WERI-Rb-1 (cell line): ENCODE results near the gene ARG2.
"Not testable (repeated sequence)": the region's sequence is repeated elsewhere in the genome, so short reads cannot be mapped to it uniquely, and the experiment has no call there.

ENCODE experiments used
- DNase-seq: peaks from one replicate; pipeline ENCODE4 v3.0.0-alpha.2; 2020
- H3K27ac ChIP-seq: fragments of 250-450 bp; sonication (Bioruptor Pico); 2 replicates; pipeline ENCODE4 v1.5.1; 2020; ENCODE audit warnings: mild to moderate bottlenecking, moderate library complexity
- H3K27me3 ChIP-seq: fragments of 250-450 bp; sonication (Bioruptor Pico); 2 replicates; pipeline ENCODE4 v1.5.1; 2021; ENCODE audit warnings: mild to moderate bottlenecking, low read depth, moderate library complexity; ENCODE audit not compliant: insufficient read depth, severe bottlenecking
- H3K36me3 ChIP-seq: fragments of 250-450 bp; sonication (Bioruptor Pico); 2 replicates; pipeline ENCODE4 v1.5.1; 2020; ENCODE audit warnings: mild to moderate bottlenecking, moderate library complexity
- H3K4me3 ChIP-seq: 2 replicates; pipeline ENCODE4 v1.5.1; 2011; ENCODE audit warnings: low read depth, mild to moderate bottlenecking, control low read depth, low read length
- H3K9me3 ChIP-seq: fragments of 250-450 bp; sonication (Bioruptor Pico); 2 replicates; pipeline ENCODE4 v1.5.1; 2021; ENCODE audit warnings: mild to moderate bottlenecking, moderate library complexity; ENCODE audit not compliant: severe bottlenecking
- CTCF ChIP-seq: IDR thresholded peaks from 2 replicates; pipeline ENCODE4 v1.5.1; 2011; ENCODE audit warnings: low read depth, mild to moderate bottlenecking, control low read depth, inconsistent platforms, low read length

ARG2 gene

GRCh38 chr14:67620217-67620785 is 581 bp downstream of the ARG2 start:
- TF ChIP-seq CTCF, result no peak
- Histone ChIP-seq H3K27me3 (no peaks in the 10 kb centered on the region), H3K36me3 (peaks cover 44% of the 10 kb centered on the region), H3K27ac (peak overlapping the region; percentile 55), H3K9me3 (no peaks in the 10 kb centered on the region), H3K4me3 (peak overlapping the region; percentile 89)
- peak; percentile 35 for DNase-seq

GRCh38 chr14:67622675-67623074 is 3.0 kb downstream of the ARG2 start:
- Histone ChIP-seq H3K27me3 (no peaks in the 10 kb centered on the region), H3K27ac (no peak overlapping the region), H3K36me3 (peaks cover 53% of the 10 kb centered on the region), H3K9me3 (no peaks in the 10 kb centered on the region), H3K4me3 (no peak overlapping the region)
- no peak for TF ChIP-seq CTCF
- no peak for DNase-seq

GRCh38 chr14:67623114-67623513 is 3.4 kb downstream of the ARG2 start:
- Histone ChIP-seq H3K27me3 (no peaks in the 10 kb centered on the region), H3K9me3 (no peaks in the 10 kb centered on the region), H3K4me3 (no peak overlapping the region), H3K27ac (no peak overlapping the region), H3K36me3 (peaks cover 53% of the 10 kb centered on the region)
- no peak for DNase-seq
- no peak for TF ChIP-seq CTCF

- H3K4me3 ChIP-seq, H3K9me3 ChIP-seq, H3K27me3 ChIP-seq, H3K27ac ChIP-seq, DNase-seq: not testable (repeated sequence)
- peaks cover 57% of the 10 kb centered on the region for H3K36me3 ChIP-seq
These were observed 6.4 kb downstream of the ARG2 start for GRCh38 chr14:67626131-67626530.

- Histone ChIP-seq H3K36me3 (peaks cover 53% of the 10 kb centered on the region), H3K27me3 (no peaks in the 10 kb centered on the region), H3K9me3 (no peaks in the 10 kb centered on the region), H3K4me3 (no peak overlapping the region), H3K27ac (no peak overlapping the region)
- no peak for DNase-seq
- no peak for TF ChIP-seq CTCF
These were observed 7.8 kb downstream of the ARG2 start for GRCh38 chr14:67627519-67627918.

GRCh38 chr14:67630186-67630585 is 10.5 kb downstream of the ARG2 start:
- H3K27ac ChIP-seq, result no peak overlapping the region
- TF ChIP-seq CTCF, result no peak
- no peak for DNase-seq
- H3K9me3 ChIP-seq, result no peaks in the 10 kb centered on the region
- no peak overlapping the region for H3K4me3 ChIP-seq
- no peaks in the 10 kb centered on the region for H3K27me3 ChIP-seq
- peaks cover 33% of the 10 kb centered on the region for H3K36me3 ChIP-seq
